Tibial artery (tissue), 4 donors: Measurements from ENCODE around the gene SRRM2.

ENCODE experiments used
- DNase-seq, 2 donors: peaks; one replicate each; pipeline ENCODE4 v3.0.0-alpha.2; 2019
- H3K27ac ChIP-seq, 2 donors: fragments of 200-600 bp; sonication (generic) in 1 of 2; 1 replicate in 1 of 2; 2 replicates in 1 of 2; pipeline ENCODE4 v1.5.1; 2018 to 2019; ENCODE audit warnings: mild to moderate bottlenecking in 1 of 2
- H3K27me3 ChIP-seq, 2 donors: fragments of 200-600 bp; sonication (generic) in 1 of 2; one replicate each; pipeline versions ENCODE4 v1.5.1 to v1.6.0; 2016 to 2019
- H3K36me3 ChIP-seq, 3 donors: fragments of 200-600 bp; sonication (generic) in 2 of 3; one replicate each; pipeline ENCODE4 v1.5.1; 2016 to 2019; ENCODE audit warnings: mild to moderate bottlenecking in 2 of 3
- H3K4me1 ChIP-seq, 4 donors: fragments of 200-600 bp; sonication (generic) in 2 of 4; 1 replicate in 3 of 4; 2 replicates in 1 of 4; pipeline ENCODE4 v1.5.1; 2016 to 2019
- H3K4me3 ChIP-seq, 2 donors: fragments of 200-600 bp; sonication (generic) in 1 of 2; 1 replicate in 1 of 2; 2 replicates in 1 of 2; pipeline ENCODE4 v1.5.1; 2018 to 2019; ENCODE audit warnings: mild to moderate bottlenecking in 2 of 2
- H3K9me3 ChIP-seq, 3 donors: fragments of 200-600 bp; sonication (generic) in 1 of 3; one replicate each; pipeline ENCODE4 v1.5.1; 2016 to 2019
- CTCF ChIP-seq, 2 experiments: fragments of 200-600 bp in 1 of 2; fragments of 450-650 bp in 1 of 2; IDR thresholded peaks; one replicate each; pipeline ENCODE4 v1.5.1; 2017 to 2019; ENCODE audit warnings: antibody characterized with exemption in 2 of 2, mild to moderate bottlenecking in 1 of 2, moderate library complexity in 1 of 2
- intact Hi-C: fragments of 100-400 bp; cut with DNase I; formaldehyde crosslinking; loops from one replicate; pipeline ENCODE4 v1.15.0; 2023; ENCODE audit warnings: low total_unique reads

SRRM2 gene

GRCh38 chr16:2752035-2752849, at the start of gene SRRM2:
Gene SRRM2, plus strand, starts transcription at chr16:2752638. Its CDS starts 3,727 bp downstream, at chr16:2756365.
- intact Hi-C loops = loop anchor here (2.0 kb wide), 1 partner anchor 25 kb away; the partner anchor contains the start of gene ELOB
- peaks cover 0 to 45% (median 37%) of the 10 kb centered on the region in 4 donors for H3K4me1 ChIP-seq
- no peaks in the 10 kb centered on the region for H3K9me3 ChIP-seq
- H3K4me3 ChIP-seq = peak within 1 kb of the TSS; percentile 84 to 90
- H3K27me3 ChIP-seq = no peaks in the 10 kb centered on the region
- TF ChIP-seq CTCF (IDR thresholded peaks at IDR 0.05) = no peak
- peak within 1 kb of the TSS; percentile 89 to 100 for H3K27ac ChIP-seq
- peaks cover under 1 to 13% (median 1%) of the 10 kb centered on the region in 3 donors for H3K36me3 ChIP-seq
- peak; percentile 93 to 97 for DNase-seq

- intact Hi-C loops = no loop called here
- peaks cover 60 to 100% (median 92%) of the 10 kb centered on the region in 3 donors for H3K36me3 ChIP-seq
- TF ChIP-seq CTCF (IDR thresholded peaks at IDR 0.05) = no peak
Measured at GRCh38 chr16:2702871-2703745, 49.3 kb upstream of the SRRM2 start.

GRCh38 chr16:2704166-2704982, 48.1 kb upstream of the SRRM2 start:
- no peak for DNase-seq
- Histone ChIP-seq H3K4me3 (no peak overlapping the region), H3K9me3 (no peaks in the 10 kb centered on the region), H3K36me3 (peaks cover 60 to 100% (median 92%) of the 10 kb centered on the region in 3 donors), H3K4me1 (no peaks in the 10 kb centered on the region), H3K27ac (no peak overlapping the region), H3K27me3 (no peaks in the 10 kb centered on the region)
- no peak for TF ChIP-seq CTCF (IDR thresholded peaks at IDR 0.05)
- intact Hi-C loops = no loop called here

More at GRCh38 chr16:2702871-2703745, 49.3 kb upstream of the SRRM2 start:
- no peaks in the 10 kb centered on the region for H3K9me3 ChIP-seq
- no peaks in the 10 kb centered on the region for H3K27me3 ChIP-seq
- no peak overlapping the region for H3K27ac ChIP-seq
- no peak overlapping the region for H3K4me3 ChIP-seq
- no peaks in the 10 kb centered on the region for H3K4me1 ChIP-seq
- DNase-seq = no peak

GRCh38 chr16:2704983-2705275, 47.5 kb upstream of the SRRM2 start:
- Histone ChIP-seq H3K4me3 (no peak overlapping the region), H3K27me3 (no peaks in the 10 kb centered on the region), H3K27ac (no peak overlapping the region), H3K9me3 (no peaks in the 10 kb centered on the region), H3K4me1 (no peaks in the 10 kb centered on the region), H3K36me3 (peaks cover 54 to 100% (median 92%) of the 10 kb centered on the region in 3 donors)
- DNase-seq = no peak
- intact Hi-C loops = no loop called here
- no peak for TF ChIP-seq CTCF (IDR thresholded peaks at IDR 0.05)

GRCh38 chr16:2705351-2705750, 47.1 kb upstream of the SRRM2 start:
- no peak overlapping the region for H3K4me3 ChIP-seq
- DNase-seq = no peak
- no peaks in the 10 kb centered on the region for H3K9me3 ChIP-seq
- peaks cover 50 to 100% (median 91%) of the 10 kb centered on the region in 3 donors for H3K36me3 ChIP-seq
- no peak overlapping the region for H3K27ac ChIP-seq
- intact Hi-C loops = no loop called here
- TF ChIP-seq CTCF (IDR thresholded peaks at IDR 0.05) = no peak
- no peaks in the 10 kb centered on the region for H3K4me1 ChIP-seq
- H3K27me3 ChIP-seq = no peaks in the 10 kb centered on the region
